ENCODE results near the gene ST6GALNAC1. TPM values are rescaled to one million over a fixed set of nuclear protein-coding genes. Genes with fewer than 3 reads are reported as not detected.

Gene ST6GALNAC1
- total and polyA plus RNA-seq, 4 donors, result 13.9 to 24.9 (median 20.9) TPM

- Histone ChIP-seq H3K27me3 (ENCODE audit: control insufficient read depth in 3 of 3, insufficient read depth in 3 of 3, low read length in 2 of 3) (peaks cover 0 to 2% (median 0%) of the 10 kb centered on the region in 3 donors), H3K27ac (ENCODE audit: low read depth in 1 of 2, low read length in 1 of 2) (peak overlapping the region in 1 of 2 donors; percentile 72), H3K9ac (ENCODE audit: insufficient read depth in 1 of 2, low read length in 2 of 2) (no peak overlapping the region), H3K9me3 (ENCODE audit: control insufficient read depth in 4 of 4, insufficient read depth in 3 of 4, low read length in 3 of 4) (peaks cover 0 to 3% (median 0%) of the 10 kb centered on the region in 4 donors), H3K36me3 (ENCODE audit: control insufficient read depth in 4 of 4, insufficient read depth in 4 of 4, low read length in 4 of 4) (no peaks in the 10 kb centered on the region), H3K4me1 (ENCODE audit: control insufficient read depth in 5 of 5, insufficient read depth in 5 of 5, low read length in 5 of 5) (peaks cover 0 to 9% (median 0%) of the 10 kb centered on the region in 5 donors), H3K4me3 (no peak overlapping the region)
- no peak for DNase-seq
- WGBS, 2 donors, result 49 to 56% methylated on average over 12 of the region's 12 CpGs
- peak; percentile 70 for ATAC-seq (ENCODE audit: insufficient read depth, low FRiP score)
- no peak for TF ChIP-seq CTCF (IDR thresholded peaks at IDR 0.05; ENCODE audit: control extremely low read depth, extremely low read depth)
Observed at GRCh38 chr17:76597156-76598003, 46.2 kb downstream of the ST6GALNAC1 start.

- no peak for ATAC-seq (ENCODE audit: insufficient read depth, low FRiP score)
- DNase-seq, result no peak
- no peaks in the 10 kb centered on the region for H3K36me3 ChIP-seq (ENCODE audit: control insufficient read depth in 4 of 4, insufficient read depth in 4 of 4, low read length in 4 of 4)
- no peak overlapping the region for H3K27ac ChIP-seq (ENCODE audit: low read depth in 1 of 2, low read length in 1 of 2)
- no peak overlapping the region for H3K4me3 ChIP-seq
- TF ChIP-seq CTCF (IDR thresholded peaks at IDR 0.05; ENCODE audit: control extremely low read depth, extremely low read depth), result no peak
- H3K27me3 ChIP-seq (ENCODE audit: control insufficient read depth in 3 of 3, insufficient read depth in 3 of 3, low read length in 2 of 3), result peaks cover 0 to 2% (median 0%) of the 10 kb centered on the region in 3 donors
- no peak overlapping the region for H3K9ac ChIP-seq (ENCODE audit: insufficient read depth in 1 of 2, low read length in 2 of 2)
- peaks cover 0 to 2% (median 0%) of the 10 kb centered on the region in 5 donors for H3K4me1 ChIP-seq (ENCODE audit: control insufficient read depth in 5 of 5, insufficient read depth in 5 of 5, low read length in 5 of 5)
- peaks cover 0 to 3% (median 0%) of the 10 kb centered on the region in 4 donors for H3K9me3 ChIP-seq (ENCODE audit: control insufficient read depth in 4 of 4, insufficient read depth in 3 of 4, low read length in 3 of 4)
- 72 to 86% methylated on average over 3 of the region's 3 CpGs for whole genome bisulfite sequencing, 2 donors
Observed at GRCh38 chr17:76594690-76595089, 48.9 kb downstream of the ST6GALNAC1 start.

- Histone ChIP-seq H3K4me3 (no peak overlapping the region), H3K9me3 (ENCODE audit: control insufficient read depth in 4 of 4, insufficient read depth in 3 of 4, low read length in 3 of 4) (peaks cover 0 to 3% (median 0%) of the 10 kb centered on the region in 4 donors), H3K27ac (ENCODE audit: low read depth in 1 of 2, low read length in 1 of 2) (no peak overlapping the region), H3K4me1 (ENCODE audit: control insufficient read depth in 5 of 5, insufficient read depth in 5 of 5, low read length in 5 of 5) (peaks cover 0 to 2% (median 0%) of the 10 kb centered on the region in 5 donors), H3K36me3 (ENCODE audit: control insufficient read depth in 4 of 4, insufficient read depth in 4 of 4, low read length in 4 of 4) (no peaks in the 10 kb centered on the region), H3K9ac (ENCODE audit: insufficient read depth in 1 of 2, low read length in 2 of 2) (no peak overlapping the region), H3K27me3 (ENCODE audit: control insufficient read depth in 3 of 3, insufficient read depth in 3 of 3, low read length in 2 of 3) (peaks cover 0 to 2% (median 0%) of the 10 kb centered on the region in 3 donors)
- WGBS, 2 donors, result 88 to 89% methylated on average over 4 of the region's 4 CpGs
- DNase-seq (no peak), ATAC-seq (ENCODE audit: insufficient read depth, low FRiP score) (no peak)
- no peak for TF ChIP-seq CTCF (IDR thresholded peaks at IDR 0.05; ENCODE audit: control extremely low read depth, extremely low read depth)
Observed at GRCh38 chr17:76593959-76594358, 49.6 kb downstream of the ST6GALNAC1 start.
